ENCODE measurements around the gene GALNTL6.

The GALNTL6 gene

GRCh38 chr4:172654457-172654856, 841.3 kb downstream of the GALNTL6 start:
- no peak for DNase-seq (ENCODE audit: low read depth in 1 of 2, low spot score in 1 of 2)

GRCh38 chr4:172656055-172656454, 842.9 kb downstream of the GALNTL6 start:
- DNase-seq (ENCODE audit: low read depth in 1 of 2, low spot score in 1 of 2): no peak

- DNase-seq (ENCODE audit: low read depth in 1 of 2, low spot score in 1 of 2): no peak
Measured at GRCh38 chr4:172657081-172657480, 843.9 kb downstream of the GALNTL6 start.

GRCh38 chr4:172660251-172660650, 847.0 kb downstream of the GALNTL6 start:
- DNase-seq (ENCODE audit: low read depth in 1 of 2, low spot score in 1 of 2): no peak

- DNase-seq (ENCODE audit: low read depth in 1 of 2, low spot score in 1 of 2): no peak
Measured at GRCh38 chr4:172662113-172662512, 848.9 kb downstream of the GALNTL6 start.

GRCh38 chr4:172666711-172667368, 853.6 kb downstream of the GALNTL6 start:
- no peak for DNase-seq (ENCODE audit: low read depth in 1 of 2, low spot score in 1 of 2)

GRCh38 chr4:172674811-172675210, 861.6 kb downstream of the GALNTL6 start:
- DNase-seq (ENCODE audit: low read depth in 1 of 2, low spot score in 1 of 2): no peak

GRCh38 chr4:172675232-172675631, 862.0 kb downstream of the GALNTL6 start:
- DNase-seq (ENCODE audit: low read depth in 1 of 2, low spot score in 1 of 2): no peak

GRCh38 chr4:172680691-172681090, 867.5 kb downstream of the GALNTL6 start:
- no peak for DNase-seq (ENCODE audit: low read depth in 1 of 2, low spot score in 1 of 2)

- no peak for DNase-seq (ENCODE audit: low read depth in 1 of 2, low spot score in 1 of 2)
Measured at GRCh38 chr4:172683021-172683420, 869.8 kb downstream of the GALNTL6 start.

- no peak for DNase-seq (ENCODE audit: low read depth in 1 of 2, low spot score in 1 of 2)
Measured at GRCh38 chr4:172686021-172686420, 872.8 kb downstream of the GALNTL6 start.

GRCh38 chr4:172688534-172688933, 875.3 kb downstream of the GALNTL6 start:
- no peak for DNase-seq (ENCODE audit: low read depth in 1 of 2, low spot score in 1 of 2)

- DNase-seq (ENCODE audit: low read depth in 1 of 2, low spot score in 1 of 2): no peak
Measured at GRCh38 chr4:172691552-172691951, 878.3 kb downstream of the GALNTL6 start.

GRCh38 chr4:172692701-172693100, 879.5 kb downstream of the GALNTL6 start:
- no peak for DNase-seq (ENCODE audit: low read depth in 1 of 2, low spot score in 1 of 2)

- DNase-seq (ENCODE audit: low read depth in 1 of 2, low spot score in 1 of 2): no peak
Measured at GRCh38 chr4:172698256-172698655, 885.1 kb downstream of the GALNTL6 start.

- no peak for DNase-seq (ENCODE audit: low read depth in 1 of 2, low spot score in 1 of 2)
Measured at GRCh38 chr4:172705565-172705964, 892.4 kb downstream of the GALNTL6 start.

GRCh38 chr4:172706000-172706399, 892.8 kb downstream of the GALNTL6 start:
- DNase-seq (ENCODE audit: low read depth in 1 of 2, low spot score in 1 of 2): no peak

GRCh38 chr4:172707622-172708021, 894.4 kb downstream of the GALNTL6 start:
- no peak for DNase-seq (ENCODE audit: low read depth in 1 of 2, low spot score in 1 of 2)

- DNase-seq (ENCODE audit: low read depth in 1 of 2, low spot score in 1 of 2): no peak
Measured at GRCh38 chr4:172708184-172708583, 895.0 kb downstream of the GALNTL6 start.

GRCh38 chr4:172709376-172709775, 896.2 kb downstream of the GALNTL6 start:
- DNase-seq (ENCODE audit: low read depth in 1 of 2, low spot score in 1 of 2): no peak

- no peak for DNase-seq (ENCODE audit: low read depth in 1 of 2, low spot score in 1 of 2)
Measured at GRCh38 chr4:172716291-172716690, 903.1 kb downstream of the GALNTL6 start.

- no peak for DNase-seq (ENCODE audit: low read depth in 1 of 2, low spot score in 1 of 2)
Measured at GRCh38 chr4:172721659-172722058, 908.5 kb downstream of the GALNTL6 start.

GRCh38 chr4:172725581-172725980, 912.4 kb downstream of the GALNTL6 start:
- DNase-seq (ENCODE audit: low read depth in 1 of 2, low spot score in 1 of 2): no peak
